ENCODE measurements around the gene PLEKHH2.
"Not testable (repeated sequence)": the region's sequence is repeated elsewhere in the genome, so short reads cannot be mapped to it uniquely, and the experiment has no call there.

Gene PLEKHH2

DNA sequence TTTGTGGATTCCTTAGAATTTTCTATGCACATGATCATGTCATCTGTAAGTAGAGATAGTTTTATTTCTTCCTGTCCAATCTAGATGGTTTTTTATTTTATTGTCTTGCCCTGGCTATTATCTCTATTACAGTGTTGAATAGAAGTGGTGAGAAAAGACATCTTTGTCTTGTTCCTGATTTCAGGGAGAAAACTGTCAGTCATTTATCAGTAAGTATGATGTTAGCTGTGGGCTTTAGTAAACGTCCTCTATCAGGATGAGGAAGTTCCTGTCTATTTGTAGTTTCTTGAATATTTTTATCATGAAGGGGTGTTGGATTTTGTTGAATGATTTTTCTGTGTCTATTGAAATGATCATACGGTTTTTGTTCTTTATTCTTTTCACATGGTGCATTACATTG is 5.3 kb downstream of the PLEKHH2 start:
- DNase-seq, result no peak

DNA sequence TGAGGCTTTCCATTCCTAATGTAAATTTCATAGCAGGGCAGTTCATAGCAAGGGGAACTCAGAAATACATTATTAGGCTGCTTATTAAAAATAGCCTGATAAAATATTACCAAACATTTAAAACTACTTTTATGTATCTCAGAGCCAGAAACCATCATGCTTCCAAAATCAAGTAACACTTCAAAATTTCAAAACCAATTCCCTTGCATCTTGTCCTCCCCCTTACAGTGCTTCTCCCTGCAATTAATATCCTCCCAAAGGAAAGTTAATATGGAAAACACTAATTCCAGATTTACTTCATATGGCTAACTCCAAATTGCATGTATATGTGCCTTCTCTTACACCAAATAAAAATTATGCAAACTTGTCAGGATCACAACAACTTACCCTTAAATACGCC is 6.6 kb downstream of the PLEKHH2 start:
- no peak for DNase-seq

DNA sequence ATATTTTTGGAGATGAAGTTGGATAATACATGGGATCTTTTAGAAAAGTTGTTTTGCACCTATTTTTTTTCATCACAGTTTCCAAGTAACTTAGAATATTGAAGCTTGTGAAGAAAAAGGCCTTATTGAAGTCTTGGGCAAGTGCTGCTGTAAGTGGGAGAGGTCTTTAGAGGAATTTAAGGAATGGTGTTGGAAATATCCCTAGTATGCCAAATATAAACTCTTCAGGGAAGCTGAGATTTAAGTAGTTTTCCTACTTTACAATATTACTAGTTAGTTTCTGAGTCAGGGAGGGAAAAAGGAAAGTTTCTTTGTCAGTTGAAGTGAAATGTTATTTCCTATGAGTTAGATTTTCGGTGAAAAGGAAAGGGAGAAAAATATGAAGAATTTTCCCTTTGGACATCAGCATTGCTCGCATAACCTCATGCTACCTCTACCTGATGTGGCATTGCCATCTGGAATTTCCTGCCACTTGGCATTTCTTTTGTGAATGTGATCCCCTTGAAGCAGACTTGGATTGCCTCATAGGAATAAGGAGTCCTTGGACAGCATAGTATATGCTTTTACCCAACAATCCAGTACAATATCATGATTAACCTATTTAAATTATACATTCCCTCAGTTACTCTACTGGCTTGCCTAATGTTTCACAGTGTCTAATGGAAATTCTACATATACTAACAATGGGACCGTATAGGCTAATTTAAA is 12.1 kb downstream of the PLEKHH2 start:
- no peak for DNase-seq

DNA sequence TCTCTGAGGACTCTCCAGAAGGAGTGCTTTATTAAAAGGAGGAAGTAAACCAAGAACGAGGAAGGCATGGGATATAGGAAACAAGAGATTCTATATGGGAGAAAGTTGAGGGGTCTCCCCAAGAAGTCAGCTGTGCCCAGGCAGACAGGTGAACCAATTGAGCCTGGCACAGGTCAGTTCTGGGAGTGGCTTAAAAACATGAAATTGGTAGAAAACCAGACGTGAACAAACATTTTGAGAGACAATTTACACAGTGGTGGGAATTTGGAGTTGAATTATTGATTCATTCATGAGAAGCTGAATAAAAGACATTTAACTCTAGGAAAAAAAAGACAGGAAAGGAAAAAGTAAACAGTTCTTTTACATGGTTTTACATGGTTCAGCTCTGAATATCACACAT is 16.4 kb downstream of the PLEKHH2 start:
- no peak for DNase-seq

DNA sequence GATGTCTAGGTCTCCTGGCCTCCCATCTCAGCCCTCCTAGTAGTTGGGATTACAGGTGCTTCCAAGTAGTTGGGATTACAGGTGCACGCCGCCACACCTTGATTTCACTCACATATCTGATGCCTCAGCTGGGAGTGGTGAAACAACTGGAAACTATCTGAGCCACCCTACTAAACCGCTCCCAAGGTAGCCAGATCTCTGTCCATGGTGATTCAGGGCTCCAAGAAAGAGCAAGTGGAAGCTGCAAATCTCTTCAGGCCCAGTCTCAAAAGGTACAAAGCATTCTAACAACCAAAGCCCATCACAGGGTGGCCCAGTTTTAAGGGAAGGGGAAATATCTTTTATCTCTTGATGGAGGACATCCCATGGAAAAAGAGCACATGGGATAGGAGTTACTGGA is 20.2 kb downstream of the PLEKHH2 start:
- DNase-seq, result no peak

DNA sequence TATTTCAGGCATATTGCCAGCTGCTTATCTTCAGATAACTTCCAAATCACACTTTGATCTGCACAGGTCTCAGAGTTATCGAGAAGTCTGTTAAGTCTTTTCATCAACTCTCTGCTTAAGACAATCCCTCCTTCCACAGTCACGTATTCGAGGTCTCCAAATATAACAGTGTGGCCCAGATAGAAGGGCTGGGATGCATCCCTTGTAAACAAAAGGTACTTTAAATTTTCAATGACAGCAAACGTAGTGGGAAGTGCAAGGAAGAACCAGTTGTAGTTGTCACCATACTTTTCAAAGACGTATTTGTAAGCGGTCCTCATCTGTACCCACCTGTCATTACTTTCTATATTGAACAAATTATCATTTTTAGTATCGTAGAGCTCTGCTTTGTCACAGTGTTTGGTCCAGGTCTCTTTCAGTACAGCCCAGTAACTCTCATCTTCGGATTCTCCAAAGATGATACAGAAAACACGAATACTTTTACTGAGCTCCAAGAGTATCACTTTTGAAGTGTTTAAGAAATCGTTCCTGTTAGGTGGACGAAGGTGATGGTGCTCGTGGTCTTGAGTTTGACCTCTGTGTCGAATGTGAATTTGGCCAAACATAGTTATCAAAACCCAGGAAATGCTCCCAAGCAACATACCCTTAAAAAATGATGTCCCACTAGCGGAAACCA is 38.7 kb downstream of the PLEKHH2 start:
- DNase-seq, result no peak

DNA sequence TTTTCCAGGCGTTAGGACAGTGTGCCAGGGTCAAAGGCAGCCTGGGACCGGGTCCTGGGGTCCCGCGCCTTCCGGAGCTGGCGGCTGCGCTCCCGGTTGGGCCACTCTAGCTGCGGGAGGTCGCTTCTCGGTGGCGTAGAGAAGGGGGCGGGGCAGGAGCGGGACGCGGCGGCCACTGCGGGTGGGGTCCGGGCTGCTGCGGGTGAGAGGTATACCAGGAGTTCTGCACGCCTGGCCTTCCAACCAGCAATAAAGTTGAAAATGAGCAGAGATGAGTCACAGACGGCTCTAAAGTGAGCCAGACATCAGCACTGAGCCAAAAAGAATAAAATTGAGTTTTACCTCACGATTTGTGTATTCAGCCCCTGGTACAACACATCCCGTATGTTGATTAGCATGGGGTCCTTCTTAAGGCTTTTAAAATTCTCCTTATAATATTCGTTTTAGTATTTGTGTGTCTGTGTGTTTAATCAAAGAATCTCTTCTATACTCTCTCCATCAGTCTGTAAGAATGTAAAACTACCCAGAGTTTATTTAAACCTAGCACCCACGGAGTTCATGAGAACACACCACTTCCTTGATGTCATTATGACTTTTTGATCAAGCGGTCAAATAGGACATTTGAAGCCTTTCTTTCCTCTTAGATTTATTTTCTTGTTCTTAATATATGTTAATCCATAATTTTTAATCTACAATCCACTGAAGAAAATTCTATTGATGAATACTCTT is 39.4 kb downstream of the PLEKHH2 start, which contains the start of gene C1GALT1C1L:
Gene C1GALT1C1L, minus strand, starts transcription at position 108 of the 729 bp plus-strand sequence. Its CDS starts 107 bp downstream, at position 1.
- peak in 1 of 2 donors; percentile 2 for DNase-seq

DNA sequence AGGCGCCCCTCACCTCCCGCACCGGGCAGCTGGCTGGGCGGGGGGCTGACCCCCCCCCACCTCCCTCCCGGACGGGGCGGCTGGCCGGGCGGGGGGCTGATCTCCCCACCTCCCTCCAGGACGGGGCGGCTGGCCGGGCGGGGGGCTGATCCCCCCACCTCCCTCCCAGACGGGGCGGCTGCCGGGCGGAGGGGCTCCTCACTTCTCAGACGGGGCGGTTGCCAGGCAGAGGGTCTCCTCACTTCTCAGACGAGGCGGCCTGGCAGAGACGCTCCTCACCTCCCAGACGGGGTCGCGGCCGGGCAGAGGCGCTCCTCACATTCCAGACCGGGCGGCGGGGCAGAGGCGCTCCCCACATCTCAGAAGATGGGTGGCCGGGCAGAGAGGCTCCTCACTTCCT is 40.7 kb downstream of the PLEKHH2 start:
- DNase-seq, result not testable (repeated sequence)

DNA sequence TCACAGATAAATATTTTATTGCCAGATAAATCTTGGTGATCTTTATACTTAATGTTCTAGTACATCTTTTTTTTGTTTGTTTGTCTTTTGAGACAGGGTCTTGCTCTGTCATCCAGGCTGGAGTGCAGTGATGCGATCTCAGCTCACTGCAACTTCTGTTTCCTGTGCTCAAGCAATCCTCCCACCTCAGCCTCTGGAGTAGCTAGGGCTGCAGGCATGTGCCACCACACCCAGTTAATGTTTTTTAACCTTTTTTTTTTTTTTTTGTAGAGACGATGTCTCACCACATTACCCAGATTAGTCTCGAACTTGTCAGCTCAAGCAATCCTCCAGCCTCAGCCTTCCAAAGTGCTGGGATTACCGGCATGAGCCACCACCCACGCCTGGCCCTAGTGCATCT is 48.3 kb downstream of the PLEKHH2 start:
- DNase-seq, result no peak

DNA sequence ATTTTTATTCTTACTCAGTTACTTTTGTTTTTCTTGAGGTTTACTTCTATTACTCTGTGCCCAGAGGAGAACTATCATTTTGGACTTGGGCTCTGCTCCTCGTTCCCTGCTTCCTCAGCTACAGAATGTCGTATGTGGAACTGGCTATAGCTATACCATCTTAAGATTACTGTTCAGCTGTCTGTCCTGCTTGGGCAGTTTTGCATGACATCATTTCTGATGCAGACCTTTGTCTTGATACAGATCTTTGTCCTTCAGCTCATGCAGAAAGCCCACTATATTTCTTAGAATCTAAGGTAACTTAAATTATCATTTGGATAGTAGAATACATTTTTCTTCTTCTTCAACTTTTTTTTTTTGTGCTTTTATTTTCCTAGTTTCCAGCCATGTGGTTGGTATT is 52.9 kb downstream of the PLEKHH2 start:
- DNase-seq, result no peak

DNA sequence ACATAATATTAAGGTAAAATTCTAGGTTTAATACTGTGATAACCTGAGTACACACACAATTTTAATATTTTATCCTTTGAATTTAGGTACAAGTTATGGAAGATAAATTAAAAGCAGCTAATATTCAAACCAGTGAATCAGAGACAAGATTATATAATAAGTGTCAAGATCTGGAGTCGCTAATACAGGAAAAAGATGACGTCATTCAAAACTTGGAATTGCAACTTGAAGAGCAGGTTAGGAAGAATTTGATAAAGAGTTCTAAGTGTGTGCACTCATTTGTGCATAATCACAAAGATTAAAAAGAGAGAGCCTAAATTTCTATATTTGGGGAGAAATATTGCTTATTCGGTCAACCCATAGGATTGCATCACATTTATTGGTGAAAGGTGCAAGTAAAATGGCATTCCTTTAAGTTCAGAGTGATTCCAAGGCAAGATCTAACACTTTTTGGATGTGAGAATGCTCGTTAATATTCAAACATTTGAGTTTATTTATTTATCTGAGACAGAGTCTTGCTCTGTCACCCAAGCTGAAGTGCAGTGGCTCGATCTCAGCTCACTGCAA is 55.5 kb downstream of the PLEKHH2 start:
- DNase-seq, result no peak

DNA sequence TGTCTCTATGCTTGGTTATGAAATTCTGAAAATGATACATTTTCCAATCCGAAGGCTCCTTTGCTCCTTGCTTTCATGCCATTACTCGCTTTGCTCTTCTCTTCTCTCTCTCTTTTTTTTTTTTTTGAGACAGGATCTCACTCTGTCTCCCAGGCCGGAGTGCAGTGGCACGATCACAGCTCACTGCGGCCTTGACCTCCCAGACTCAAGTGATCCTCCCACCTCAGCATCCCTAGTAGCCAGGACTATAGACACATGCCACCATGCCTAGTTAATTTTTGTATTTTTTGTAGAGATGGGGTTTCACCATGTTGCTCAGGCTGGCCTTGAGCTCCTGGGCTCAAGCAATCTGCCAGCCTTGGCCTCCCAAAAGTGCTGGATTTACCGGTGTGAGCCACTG is 61.1 kb downstream of the PLEKHH2 start:
- not testable (repeated sequence) for DNase-seq

DNA sequence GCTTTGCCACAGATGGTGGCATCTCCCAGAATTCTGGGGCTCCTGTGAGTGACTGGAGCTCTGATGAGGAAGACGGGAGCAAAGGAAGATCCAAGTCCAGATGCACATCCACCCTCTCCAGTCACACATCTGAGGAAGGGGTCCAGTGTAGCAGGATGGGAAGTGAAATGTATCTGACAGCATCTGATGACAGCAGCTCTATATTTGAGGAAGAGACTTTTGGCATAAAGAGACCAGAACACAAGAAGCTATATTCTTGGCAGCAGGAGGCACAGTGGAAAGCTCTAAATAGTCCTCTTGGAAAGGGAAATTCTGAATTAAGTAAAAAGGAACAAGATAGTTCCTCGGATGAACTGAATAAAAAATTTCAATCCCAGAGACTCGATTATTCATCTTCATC is 62.7 kb downstream of the PLEKHH2 start:
- DNase-seq, result no peak

DNA sequence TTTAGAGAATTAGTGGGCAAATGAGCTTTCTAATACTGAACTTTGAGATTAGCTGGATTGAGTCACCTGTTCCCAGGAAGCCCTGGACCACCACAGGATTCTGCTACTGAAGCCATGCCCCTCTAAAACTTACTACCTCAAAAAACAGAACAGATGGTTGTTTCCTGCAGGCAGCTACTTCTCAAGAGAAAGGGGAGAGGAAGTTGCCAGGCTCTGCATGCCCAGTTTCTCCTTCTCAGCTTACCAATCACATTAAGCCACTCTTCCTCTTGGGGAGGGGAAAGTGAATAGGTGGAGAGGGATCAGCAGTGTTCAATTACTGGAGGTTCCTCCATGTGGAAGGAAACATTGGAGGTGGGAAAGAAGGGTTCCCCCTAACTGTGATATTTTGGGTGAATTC is 64.1 kb downstream of the PLEKHH2 start:
- no peak for DNase-seq

DNA sequence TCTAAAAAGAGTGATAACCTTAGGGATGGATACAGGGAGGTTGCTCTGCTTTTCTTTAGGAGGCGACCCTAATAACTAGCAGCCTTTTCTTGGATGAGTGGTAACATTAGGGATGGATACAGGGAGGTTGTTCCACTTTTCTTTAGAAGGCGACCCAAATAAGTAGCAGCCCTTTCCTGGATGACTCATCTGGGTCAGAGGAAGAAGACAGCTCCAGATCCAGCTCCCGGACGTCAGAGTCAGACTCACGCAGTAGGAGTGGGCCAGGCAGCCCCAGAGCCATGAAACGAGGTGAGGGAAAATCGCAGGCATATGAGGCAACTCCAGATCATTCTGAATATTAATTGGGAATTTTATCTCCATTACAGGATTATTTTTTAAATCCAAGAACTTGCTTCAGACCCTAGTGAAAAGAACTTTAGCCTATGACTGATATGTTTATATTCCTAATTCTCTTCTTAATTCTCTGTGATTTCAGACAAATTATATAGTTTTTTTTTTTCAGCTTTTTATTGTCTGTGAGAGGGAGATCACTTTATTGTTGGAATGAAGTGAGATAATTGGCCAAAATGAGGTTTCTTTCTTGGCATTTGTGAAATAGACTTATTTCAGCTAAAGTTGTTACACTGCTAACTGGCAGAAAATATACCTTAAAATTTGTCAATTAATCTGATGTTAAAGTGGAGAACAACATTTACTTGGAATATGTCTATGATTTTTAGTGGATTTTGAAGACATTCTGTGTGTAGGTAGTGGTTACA is 70.4 kb downstream of the PLEKHH2 start:
- DNase-seq, result no peak

DNA sequence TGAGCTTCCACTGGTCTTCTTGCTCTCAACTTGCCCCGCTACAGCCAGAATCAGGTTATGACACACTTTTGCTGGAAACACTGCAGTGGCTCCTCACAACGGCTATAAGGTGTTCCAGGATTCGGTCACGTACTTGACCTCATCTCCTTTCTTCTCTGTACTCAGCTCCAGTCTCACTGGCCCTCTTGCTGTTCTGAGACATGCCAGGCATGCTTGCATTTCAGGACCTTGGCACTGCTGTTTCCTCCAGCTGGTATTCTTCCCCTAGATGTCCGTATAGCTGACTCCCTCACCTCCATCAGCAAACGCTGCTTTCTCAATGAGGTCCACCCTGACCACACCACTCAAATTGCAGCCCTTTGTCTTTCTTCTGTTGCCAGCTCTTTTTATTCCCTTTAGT is 71.1 kb downstream of the PLEKHH2 start:
- DNase-seq, result no peak

DNA sequence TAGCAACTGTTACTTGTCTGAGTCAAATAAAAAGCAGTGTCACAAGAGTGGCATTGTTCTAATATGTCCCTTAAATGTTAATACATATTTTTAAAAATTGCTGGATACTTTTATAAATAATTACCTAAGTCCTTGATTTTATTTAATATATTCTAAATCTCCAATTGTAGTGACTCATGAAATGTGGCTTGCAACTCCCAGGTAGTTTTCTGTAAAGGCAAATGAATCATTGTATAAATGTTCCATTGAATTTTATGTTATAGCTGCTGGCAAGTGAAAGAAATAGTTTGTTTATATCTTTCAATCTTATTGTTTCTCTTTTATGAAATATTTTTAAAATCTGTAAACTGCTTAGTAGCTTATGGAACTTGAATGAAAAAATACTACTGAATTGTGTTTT is 71.8 kb downstream of the PLEKHH2 start:
- DNase-seq, result no peak

DNA sequence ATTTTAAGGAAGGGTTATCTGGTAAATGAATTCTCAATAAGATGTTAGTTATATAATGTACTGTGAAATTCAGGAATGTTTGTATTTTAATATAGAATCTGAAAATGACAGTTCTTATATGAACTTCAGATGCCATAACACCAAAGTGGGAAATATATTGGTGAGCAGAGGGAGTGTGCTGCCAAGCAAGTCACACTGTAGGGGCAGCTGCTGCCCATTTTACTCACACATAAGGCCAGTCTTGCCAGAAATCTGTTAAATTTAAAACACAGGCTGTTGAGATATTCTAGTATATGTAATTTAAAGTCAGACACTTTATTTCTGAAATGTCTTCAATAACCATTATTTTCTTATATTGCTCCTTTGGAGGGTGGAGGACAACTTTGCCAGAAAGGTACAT is 73.8 kb downstream of the PLEKHH2 start:
- no peak for DNase-seq

DNA sequence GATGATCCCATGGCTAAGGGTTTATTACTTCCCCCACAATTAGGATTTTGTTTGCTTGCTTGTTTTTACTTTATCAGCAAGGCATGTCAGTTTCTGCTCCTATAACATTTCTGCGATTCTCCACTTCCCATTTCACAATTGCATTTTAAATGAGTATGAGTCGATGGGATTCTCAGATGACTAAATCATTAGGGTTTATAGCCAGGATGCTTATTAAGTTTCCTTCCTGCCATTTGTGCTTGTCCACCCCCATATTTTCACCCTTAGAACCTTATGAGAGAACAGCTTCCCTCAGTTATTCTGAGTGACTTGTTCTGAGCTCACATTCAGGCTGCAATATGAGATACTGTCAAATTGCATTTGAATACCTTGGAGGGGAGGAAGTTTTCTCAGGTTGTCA is 77.1 kb downstream of the PLEKHH2 start:
- DNase-seq, result no peak

DNA sequence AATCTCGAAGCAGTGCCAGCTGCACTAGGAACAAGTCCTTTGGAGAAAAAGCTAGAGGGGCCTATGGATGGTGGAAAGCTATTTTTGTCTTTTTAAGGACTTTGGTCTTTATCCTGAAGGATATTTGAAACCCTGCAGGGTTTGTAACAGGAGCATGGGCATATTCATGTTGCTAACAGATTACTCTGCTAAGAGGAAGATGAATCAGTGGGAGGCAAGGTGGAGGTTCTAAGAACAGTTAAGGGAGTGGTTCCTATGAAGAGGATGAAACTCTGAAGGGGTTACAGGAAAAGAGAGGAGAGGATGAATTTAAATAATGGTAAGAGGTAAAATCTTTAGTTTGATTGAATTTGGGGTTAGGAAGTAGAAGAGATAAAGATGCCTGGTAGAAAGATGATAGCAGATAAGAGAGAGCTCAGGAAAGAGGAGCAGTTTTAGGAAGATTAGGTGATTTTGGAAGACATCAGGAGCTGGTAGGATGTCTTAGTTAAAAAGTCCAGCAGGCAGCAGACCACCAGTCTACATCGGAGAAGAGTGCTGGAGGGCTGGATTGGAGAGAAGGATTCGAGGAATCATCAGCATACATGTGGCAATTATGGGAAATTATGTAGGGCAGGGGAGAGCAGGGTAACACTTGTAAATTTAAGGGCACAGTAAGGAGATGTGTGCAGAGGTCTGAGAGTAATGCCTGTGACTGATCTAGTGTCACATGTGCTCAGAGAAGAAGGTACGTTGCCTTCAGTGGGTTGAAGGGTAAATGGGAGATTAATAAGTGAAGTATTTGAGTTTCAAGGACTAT is 78.4 kb downstream of the PLEKHH2 start:
- no peak for DNase-seq

DNA sequence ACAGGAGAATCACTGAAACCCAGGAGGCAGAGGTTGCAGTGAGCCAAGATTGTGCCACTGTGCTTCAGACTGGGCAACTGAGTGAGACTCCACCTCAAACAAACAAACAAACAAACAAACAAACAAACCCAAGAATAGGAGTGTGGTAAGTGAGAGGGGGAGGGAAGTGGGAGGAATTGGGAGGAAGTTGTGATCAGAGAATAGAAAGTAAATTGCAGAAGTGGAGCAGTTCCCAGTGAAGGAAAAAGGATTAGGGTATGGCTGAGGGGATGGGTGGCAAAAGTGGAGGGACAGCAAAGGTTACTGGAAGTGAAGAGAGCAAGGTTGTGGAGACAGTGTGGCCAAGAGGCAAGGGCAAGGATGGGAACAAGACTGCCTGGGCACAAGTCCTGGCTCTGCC is 80.3 kb downstream of the PLEKHH2 start:
- no peak for DNase-seq

DNA sequence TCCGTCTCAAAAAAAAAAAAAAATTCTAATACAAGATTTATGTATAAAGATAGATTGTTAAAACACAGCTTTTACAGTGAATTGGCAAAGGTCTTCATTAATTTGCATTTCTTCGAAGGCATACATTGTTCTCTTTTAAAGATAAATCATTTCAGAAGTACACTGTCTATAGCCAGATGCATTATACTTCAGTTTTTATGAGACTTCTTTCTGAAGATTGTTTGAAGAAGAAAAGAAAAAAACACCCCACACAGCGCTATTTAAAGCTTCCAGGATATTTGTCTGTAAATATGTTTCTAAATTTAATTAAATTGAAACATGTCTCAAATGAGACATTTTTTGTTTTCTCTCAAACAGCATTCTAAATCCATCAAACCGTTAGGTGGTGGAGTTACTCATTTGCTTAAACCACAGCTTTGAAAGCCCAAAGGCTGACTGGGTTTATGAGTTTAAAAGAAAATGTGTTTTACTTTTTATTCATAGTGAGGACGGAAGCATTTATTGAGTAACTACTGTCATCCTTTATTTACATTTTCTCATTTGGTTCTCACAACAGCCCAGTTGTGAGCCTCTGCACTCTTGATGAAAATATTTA is 81.6 kb downstream of the PLEKHH2 start:
- DNase-seq, result no peak
